NCI-H1092 treated with DMSO at 0.1 percent for 48 hours (cell line): ENCODE results near the gene ZNF790.

Experiments
- DNase-seq: peaks from one replicate; lab custom pipeline; 2025; lab: John Stamatoyannopoulos, UW

ZNF790 gene

DNA sequence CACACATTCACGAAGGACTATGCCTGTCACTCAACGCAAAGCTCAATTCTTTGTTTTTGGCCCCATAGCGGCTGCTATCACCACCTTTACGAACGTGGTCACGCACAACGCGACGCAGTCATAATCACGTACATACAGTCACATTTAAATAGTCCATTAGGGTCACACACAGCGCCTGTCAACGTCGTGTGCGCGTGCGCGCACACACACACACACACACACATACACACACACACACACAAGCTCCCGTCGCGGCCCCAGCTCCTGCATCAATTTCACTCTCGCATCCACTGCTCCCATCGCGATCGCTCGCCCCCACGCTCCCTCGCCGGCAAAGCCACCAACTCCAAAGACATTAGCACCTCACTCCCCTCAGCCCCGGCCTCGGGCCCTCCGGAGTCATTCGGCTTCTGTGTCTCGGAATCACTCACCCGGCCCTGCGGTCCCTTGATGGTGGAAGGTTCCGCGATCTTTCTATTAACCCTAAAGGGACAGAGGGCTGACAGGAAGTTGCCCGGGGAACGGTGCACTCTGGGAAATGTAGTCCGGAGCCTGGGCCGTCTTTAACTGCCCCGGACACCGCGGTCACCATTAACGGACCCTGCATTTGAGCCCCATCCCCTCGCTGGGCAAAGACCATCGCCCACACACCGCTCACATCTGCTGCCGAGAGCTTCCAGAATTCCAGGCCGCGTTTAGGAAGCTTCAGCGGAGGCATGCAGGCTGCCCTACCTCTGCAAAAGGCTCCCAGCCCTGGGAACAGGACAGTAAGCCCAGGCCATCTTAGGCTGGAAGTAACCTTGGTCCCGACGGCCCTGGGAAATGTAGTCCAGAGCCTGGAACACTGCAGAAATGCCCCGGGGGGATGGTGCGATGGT lies at the start of gene ZNF790:
ZNF790 (minus strand) TSS at position 482 of the 878 bp plus-strand sequence. CDS start 12,768 bp downstream, outside the sequence.
- DNase-seq: peak; percentile 80

DNA sequence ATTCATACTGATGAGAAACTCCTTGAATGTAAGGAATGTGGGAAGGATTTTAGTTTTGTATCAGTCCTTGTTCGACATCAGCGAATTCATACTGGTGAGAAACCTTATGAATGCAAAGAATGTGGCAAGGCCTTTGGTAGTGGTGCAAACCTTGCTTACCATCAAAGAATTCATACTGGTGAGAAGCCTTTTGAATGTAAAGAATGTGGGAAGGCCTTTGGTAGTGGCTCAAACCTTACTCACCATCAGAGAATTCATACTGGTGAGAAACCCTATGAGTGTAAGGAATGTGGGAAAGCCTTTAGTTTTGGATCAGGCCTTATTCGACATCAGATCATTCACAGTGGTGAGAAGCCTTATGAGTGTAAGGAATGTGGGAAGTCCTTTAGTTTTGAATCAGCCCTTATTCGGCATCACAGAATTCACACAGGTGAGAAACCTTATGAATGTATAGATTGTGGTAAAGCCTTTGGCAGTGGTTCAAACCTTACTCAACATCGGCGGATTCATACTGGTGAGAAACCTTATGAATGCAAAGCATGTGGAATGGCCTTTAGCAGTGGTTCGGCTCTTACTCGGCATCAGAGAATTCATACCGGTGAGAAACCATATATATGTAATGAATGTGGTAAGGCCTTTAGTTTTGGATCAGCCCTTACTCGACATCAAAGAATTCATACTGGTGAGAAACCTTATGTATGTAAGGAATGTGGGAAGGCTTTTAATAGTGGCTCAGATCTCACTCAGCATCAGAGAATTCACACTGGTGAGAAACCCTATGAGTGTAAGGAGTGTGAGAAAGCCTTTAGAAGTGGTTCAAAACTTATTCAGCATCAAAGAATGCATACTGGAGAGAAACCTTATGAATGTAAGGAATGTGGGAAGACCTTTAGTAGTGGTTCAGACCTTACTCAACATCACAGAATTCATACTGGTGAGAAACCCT lies 39.1 kb upstream of the ZNF790 start:
- DNase-seq: no peak

DNA sequence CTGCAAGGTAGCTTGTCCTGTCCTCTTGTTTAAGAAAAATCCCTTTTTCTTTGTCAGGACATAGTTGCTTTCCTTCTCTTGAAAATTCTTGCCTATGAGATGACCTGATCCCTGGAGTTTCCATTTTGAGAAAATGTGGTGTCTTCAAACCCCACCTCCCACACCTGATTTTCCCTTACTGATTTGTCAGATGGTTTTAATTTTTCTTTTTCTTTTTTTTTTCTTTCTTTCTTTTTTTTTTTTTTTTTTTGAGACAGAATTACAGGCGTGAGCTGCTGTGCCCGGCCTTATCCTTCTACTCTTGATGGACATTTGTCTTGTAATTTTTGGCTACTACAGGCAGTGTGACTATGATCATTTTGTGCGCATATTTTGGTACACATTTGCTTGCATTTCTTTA lies 13.7 kb upstream of the ZNF790 start:
- DNase-seq: no peak

DNA sequence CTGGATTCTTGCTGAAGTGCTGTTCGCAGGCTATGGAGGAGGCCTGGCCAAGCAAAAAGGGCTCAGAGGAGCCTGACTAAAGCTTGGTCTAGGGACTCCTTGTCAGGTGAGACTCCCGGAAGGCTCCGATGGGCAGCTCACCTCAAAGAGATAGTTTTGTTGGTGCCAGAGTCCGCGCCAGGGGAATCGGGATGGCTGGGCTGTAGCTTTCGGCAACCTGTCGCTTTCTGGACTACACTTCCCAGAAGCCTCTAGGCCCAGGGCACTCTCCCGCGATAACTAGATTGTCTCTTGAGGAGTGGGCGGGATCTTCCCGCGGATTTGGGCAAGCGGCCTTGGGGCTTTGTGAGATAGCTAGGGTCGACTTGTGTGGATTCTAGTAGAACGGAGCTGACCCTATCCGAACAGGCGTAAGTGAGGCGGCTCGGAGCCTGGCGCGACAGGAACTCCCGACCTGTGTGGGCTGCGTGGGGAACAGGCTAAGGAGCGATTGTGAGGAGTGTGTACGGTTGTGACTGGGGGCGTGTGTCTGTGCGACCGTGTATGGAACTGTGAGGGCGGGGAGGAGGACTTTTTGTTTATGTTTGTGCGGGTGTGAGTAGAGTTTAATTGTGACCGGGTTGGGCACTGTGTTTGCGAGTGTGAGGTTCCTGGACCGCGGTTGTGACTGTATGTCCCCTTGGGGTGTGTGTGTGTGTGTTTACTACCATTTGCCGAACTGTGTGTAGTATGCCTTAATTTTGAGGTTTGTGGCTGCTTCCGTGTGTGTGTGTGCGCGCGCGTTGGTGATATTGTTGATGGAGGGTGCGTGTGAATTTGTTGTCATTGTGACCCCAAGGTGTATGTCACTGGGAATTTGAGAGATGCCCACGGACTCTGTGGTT lies 12.6 kb upstream of the ZNF790 start, which contains the start of gene ZNF345:
ZNF345 (plus strand) TSS at position 318 of the 884 bp plus-strand sequence. CDS start 25,955 bp downstream, outside the sequence.
- DNase-seq: peak; percentile 90

DNA sequence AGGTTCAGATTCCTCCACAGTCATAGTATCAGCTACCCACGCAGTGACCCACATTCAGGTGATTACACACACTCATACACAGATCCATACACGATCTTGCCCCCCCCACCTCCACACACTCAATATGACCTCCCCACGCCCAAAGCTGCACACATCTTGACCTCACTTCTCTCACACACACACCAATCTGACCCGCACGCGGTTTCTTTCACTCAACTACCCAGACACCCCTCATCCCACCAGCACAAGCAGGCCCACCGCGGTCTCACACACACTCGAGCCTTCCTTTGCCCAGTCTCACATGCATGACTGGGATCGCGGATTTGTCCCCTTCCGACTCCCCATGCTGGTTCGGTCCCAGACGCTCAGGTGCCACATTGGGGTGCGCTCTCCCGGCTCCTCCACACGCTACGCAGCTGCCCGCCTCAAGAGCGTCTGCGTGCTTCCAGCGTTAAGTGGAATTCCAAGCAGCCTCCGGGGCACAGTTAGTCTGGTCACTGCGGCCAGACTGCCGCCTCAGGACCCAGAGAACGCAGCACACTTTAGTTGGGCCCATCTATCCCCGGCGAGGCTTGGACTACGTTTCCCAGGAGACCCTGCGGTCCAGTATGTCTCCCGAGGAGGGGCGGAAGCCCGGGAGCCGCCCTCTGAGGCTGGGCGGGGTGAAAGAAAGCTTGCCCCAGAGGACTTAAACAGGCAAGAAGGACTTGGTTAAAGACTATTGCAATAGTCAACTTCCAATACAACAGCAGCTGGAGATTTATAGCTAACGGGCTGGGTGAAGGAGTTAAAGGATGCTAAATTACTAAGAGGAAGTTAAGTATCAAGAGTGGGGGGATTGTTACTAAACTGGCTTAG lies 11.7 kb upstream of the ZNF790 start:
- peak; percentile 73 for DNase-seq

DNA sequence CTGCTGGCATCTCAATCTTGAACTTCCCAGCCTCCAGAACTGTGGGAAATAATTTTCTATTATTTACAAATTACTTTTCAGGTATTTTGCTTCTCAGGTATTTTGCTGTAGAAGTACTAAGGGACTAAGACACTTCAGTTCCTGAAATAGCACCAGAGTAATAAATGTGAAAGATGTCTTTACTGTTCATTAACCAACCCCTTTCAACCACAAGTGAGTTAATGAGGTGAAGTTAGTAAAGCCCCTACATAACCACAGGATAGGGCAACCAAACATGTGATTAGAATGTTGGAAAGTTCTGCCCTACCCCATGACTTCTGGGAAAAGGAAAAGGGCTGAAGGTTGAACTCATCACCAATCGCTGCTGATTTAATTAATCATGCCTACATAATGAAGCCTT lies 9.8 kb upstream of the ZNF790 start:
- DNase-seq: no peak

- DNase-seq: no peak
These were observed 667 bp upstream of the ZNF790 start for GRCh38 chr19:36838784-36839324.

DNA sequence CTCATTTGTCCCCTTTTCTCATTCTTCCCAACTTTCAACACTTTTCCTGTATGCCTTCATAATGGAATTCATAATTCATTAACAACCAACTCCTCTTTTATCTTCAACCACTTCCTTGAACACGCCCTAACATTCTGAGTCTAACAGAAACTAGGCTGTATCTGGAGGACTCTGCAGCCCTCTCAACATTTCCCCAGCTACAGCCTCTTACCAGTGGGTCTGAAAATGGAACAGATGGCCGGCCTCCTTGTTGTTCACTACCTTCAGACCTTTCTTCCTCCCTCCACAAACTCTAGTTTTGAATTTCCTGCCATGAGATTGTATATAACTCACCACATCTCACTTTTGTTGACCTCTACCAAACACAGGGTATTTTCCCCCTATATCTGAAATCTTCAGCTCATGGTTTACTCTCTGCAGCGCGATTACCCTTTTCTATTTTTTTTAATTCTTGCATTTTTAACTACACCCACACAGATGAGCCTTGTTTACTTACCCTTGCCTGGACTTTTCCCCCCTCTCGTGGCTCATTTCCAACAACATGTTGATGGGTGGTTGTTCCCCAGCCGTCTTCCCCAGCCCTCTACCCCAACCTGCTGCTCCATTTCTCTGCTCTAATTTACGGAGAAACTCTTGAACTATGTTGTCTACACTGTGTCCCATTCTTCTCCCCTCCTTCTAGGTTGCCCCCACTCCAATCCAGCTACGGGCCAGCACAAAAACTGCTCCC lies 846 bp downstream of the ZNF790 start:
- no peak for DNase-seq

- DNase-seq: no peak
These were observed 4.8 kb downstream of the ZNF790 start for GRCh38 chr19:36833430-36833829.

DNA sequence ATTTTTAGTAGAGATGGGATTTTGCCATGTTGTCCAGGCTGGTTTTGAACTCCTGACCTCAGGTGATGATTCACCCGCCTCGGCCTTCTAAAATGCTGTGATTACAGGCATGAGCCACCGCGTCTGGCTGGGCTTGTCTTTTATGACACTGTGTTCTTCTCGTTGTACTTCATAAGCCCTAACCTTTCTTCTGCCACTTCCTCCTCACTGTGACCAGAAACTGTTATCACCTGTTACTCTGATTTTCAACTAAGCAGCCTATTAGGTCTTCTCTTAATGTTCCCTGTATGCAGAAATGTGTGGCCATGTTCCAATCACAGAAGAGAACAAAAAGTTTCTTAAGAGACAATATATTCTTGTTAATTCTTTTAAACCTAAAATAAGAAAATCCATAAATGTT lies 16.4 kb downstream of the ZNF790 start:
- no peak for DNase-seq

DNA sequence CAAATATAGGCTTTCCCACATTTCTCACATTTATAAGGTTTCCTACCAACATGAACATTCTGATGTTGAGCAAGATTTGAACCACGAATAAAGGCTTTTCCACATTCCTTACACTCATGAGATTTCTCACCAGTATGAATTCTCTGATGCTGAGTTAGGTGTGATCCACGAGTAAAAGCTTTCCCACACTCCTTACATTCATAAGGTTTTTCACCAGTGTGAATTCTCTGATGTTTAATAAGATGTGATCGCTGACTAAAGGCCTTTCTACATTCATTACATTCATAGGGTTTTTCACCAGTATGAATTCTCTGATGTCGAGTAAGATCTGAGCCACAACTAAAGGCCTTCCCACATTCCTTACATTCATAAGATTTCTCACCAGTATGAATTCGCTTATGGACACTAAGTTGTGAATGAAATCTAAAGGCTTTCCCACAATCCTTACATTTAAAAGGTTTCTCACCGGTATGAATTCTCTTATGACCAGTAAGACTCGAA lies 19.0 kb downstream of the ZNF790 start:
- DNase-seq: no peak

DNA sequence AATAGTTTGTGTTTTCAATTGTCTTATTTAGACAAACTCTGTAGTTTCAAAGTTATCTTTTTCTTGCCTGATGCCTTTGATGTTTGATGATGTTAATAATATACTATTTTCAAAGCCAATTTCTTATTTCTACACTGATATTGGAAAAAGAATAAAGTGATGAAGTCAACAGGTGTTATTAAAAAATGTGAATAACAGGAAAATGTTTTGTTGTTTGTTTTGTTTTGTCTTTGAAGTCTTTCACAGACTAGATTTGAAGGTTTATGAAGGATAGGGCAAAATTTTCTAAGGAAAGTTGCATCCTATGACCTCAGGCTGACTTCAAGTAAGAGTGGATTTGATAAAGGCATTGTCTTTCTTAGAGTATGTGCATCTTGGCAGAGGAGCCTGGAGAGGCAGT lies 31.2 kb downstream of the ZNF790 start:
- no peak for DNase-seq

- no peak for DNase-seq
These were observed 32.8 kb downstream of the ZNF790 start for GRCh38 chr19:36805364-36805763.

DNA sequence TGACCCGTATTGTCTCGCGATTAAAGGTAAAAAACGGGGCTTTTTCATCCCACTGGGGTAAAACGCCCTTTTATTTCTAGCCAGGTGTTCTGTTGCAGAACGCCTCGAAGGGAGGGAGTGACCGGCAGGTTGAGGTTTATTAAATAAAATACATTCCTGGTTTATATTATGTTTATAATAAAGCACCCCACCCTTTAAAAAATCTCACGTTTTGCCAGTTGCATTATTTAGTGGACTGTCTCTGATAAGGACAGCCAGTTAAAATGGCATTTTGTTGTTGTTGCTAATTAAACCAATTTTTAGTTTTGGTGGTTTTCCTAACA lies 40.4 kb downstream of the ZNF790 start:
- no peak for DNase-seq

DNA sequence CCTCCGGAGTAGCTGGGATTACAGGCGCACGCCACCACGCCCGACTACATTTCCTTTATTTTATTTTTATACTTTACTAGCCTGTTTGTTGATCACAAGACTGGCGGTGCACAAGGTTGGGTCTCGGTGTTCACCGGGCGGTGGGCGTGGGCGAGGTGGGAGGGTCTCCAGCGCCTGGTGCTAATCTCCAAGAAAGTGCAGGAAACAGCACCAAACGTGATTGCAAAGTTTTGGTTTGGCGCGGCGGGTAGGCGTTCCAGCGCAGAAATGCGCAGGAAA lies 41.5 kb downstream of the ZNF790 start:
- no peak for DNase-seq

GRCh38 chr19:36791420-36792141 lies 46.6 kb downstream of the ZNF790 start:
- DNase-seq: peak; percentile 47

GRCh38 chr19:36775768-36776167 lies 62.4 kb downstream of the ZNF790 start:
- no peak for DNase-seq

GRCh38 chr19:36773223-36773579 lies 65.0 kb downstream of the ZNF790 start:
- DNase-seq: no peak
